HG02759 (cell line): ENCODE results near the gene KCNMA1.
A peak's percentile ranks its signal among the peaks of the same experiment; 100 is the strongest.

ENCODE experiments used
- ATAC-seq: cut with Tn5 transposase; IDR thresholded peaks from one replicate; pipeline ENCODE4 v1.9.1; 2021; ENCODE audit warnings: mild to moderate bottlenecking, moderate library complexity; ENCODE audit not compliant: unreplicated experiment

Gene KCNMA1

DNA sequence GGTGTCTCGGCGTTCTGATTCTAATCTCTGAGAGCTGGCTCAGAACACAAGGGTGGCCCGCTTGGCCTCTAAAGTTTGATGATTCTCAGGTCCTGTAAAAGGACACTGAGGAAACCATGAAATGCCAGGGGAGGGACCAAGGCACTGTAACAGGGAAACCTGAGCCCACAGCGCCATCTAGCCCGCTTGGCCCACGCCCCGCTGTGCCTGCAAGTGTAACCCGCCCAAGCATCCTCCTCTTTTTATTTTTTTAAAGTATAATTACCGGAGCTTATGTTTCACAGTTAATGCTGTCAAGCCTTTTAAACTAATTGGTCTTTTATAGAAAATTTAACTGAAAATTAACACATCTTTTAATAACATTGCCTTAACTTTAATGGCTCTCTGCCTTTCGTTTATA, 734.7 kb downstream of the KCNMA1 start:
- no peak for ATAC-seq

GRCh38 chr10:76901701-76902100, 735.9 kb downstream of the KCNMA1 start:
- ATAC-seq, result no peak

GRCh38 chr10:76899490-76899889, 738.1 kb downstream of the KCNMA1 start:
- ATAC-seq, result no peak

DNA sequence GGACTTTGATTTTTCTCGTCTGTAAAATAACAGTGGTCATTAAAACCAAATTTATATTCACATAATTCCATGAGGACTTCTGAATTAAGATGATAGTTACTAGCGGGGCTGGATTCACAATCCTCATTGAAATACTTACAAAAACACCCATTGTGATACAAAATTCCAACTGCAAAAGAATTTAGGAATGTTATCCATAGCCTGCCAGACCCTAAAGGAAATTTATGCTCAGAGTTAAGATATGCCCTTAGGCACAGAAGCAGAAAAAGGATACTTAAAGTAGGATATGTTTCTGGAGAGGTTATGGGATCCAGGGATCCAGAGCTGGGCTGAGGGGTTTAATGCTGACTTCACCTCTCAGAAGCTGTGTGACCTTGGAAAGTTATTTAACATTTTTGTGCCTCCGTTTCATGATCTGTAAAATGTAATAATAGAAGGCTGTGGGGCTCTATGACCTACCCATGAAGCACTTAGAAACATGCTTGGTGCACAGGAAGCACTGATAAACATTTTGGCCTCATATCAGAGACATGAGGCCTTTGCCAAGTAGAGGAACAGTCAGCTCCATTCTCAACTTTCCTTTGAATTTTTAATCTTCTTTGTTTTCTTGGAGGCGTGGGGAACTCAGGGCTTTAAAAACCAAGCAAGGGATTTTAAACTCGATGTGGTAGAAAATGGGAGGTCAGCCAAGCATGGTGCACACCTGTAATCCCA, 744.7 kb downstream of the KCNMA1 start:
- no peak for ATAC-seq

DNA sequence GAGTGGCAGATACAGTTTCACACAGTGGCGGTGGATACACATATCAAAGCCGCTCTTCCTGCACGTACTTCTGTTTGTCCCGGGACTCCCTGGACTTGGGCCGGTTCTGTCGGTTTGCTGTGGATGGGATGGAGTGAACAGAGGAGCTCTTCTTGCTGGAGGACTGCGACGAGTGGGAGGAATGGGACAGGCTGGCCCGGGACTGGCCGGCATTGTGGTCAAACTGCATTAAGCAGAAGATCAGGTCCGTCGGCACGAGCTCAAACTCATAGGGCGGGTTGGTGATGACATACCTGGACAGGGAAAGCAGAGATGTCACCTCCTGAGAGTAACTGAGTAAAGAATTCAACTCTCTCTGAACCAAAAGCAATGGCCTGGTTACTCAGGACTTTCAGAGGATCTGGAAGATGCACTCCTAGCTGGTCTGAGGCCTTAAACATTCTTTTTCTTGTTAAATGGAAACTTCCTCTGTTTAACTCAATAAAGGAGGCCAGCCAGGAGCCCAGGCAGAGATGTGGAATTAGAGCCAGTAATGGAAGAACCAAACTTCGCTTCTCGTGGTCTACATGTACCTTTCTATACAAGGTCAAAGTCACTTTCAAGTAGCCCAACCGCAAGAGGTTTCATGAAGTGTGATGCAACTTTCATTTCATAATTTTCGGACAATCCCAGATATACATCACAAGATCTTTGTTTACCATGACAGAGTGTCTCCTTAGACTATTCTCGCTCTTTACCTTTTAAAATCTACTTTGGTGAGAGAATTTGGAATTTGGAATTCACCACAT, 750.2 kb downstream of the KCNMA1 start:
- ATAC-seq, result no peak

GRCh38 chr10:76885816-76886215, 751.8 kb downstream of the KCNMA1 start:
- ATAC-seq, result no peak

- no peak for ATAC-seq
Measured at GRCh38 chr10:76884673-76885275, 752.8 kb downstream of the KCNMA1 start.

GRCh38 chr10:76883596-76883995, 754.0 kb downstream of the KCNMA1 start:
- no peak for ATAC-seq

GRCh38 chr10:76882796-76883195, 754.8 kb downstream of the KCNMA1 start:
- ATAC-seq, result no peak

- peak; percentile 76 for ATAC-seq
Measured at GRCh38 chr10:76882245-76882644, 755.4 kb downstream of the KCNMA1 start.

GRCh38 chr10:76881477-76882220, 756.0 kb downstream of the KCNMA1 start:
- ATAC-seq, result peak; percentile 69

GRCh38 chr10:76880931-76881330, 756.7 kb downstream of the KCNMA1 start:
- no peak for ATAC-seq

GRCh38 chr10:76879116-76879913, 758.3 kb downstream of the KCNMA1 start:
- ATAC-seq, result no peak

- ATAC-seq, result no peak
Measured at GRCh38 chr10:76878514-76878913, 759.1 kb downstream of the KCNMA1 start.

- ATAC-seq, result no peak
Measured at GRCh38 chr10:76874896-76875295, 762.7 kb downstream of the KCNMA1 start.

DNA sequence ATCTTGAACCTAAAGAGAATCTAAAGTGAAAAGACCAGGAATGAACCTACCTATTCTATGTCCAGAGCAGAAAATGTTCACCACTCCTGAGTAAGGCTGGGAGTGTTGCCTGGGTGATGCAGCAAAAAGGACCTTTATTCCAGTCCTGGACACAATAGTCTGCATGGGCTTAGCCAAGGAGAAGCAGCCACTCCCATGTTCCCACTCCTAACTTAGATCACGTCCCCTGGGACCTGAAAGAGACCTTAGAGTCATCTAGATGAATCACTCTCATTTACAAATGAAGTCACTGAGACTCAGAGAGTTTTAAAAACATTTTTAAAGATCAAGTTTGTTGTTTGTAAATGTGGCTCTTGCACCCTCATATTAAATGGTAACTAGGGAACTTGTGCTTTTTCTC, 763.4 kb downstream of the KCNMA1 start:
- ATAC-seq, result no peak

GRCh38 chr10:76871697-76872295, 765.8 kb downstream of the KCNMA1 start:
- no peak for ATAC-seq

- ATAC-seq, result no peak
Measured at GRCh38 chr10:76869931-76870330, 767.7 kb downstream of the KCNMA1 start.

DNA sequence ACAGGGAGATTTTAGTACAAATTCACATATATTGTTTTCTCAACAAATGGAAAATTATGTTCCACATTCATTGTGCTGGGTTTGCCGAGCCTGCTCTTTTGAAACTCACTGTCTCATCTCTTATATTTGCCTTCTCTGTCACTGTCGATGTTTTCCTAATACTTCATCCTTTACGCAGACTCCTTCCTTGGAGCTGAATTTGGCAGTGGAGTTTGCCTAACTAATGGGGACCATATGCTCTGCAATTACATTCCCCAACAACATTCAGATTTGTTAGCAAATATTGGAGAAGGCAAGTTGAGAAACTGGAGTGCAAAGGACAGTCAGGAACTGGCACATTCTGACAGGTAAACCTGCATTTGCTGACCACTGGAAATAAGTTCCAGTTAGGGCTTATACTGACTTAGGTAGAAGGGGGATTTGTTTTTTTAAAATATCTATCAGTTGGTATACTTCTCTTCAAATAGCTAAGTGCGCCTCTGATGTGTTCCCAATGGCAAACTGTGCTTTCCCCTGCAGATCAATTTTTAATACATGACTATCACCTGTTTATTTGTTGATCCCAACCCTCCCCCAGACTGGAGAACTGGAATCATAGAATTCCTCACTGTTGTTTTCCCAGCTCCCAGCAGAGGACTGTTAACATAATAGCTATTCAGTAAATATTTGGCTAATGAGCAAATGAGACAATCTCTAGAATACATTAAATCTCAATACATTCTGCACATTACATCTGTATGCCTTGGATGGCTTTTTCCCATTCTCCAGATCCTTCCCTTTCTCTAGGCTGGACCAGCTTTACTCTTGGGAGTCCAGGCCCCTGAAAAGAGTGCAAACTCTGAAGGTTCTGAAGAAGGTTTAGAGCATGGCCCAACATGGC, 769.3 kb downstream of the KCNMA1 start:
- no peak for ATAC-seq
